ENCODE data around the gene TMEM181.
"Not testable (repeated sequence)": the region's sequence is repeated elsewhere in the genome, so short reads cannot be mapped to it uniquely, and the experiment has no call there.

The TMEM181 gene

DNA sequence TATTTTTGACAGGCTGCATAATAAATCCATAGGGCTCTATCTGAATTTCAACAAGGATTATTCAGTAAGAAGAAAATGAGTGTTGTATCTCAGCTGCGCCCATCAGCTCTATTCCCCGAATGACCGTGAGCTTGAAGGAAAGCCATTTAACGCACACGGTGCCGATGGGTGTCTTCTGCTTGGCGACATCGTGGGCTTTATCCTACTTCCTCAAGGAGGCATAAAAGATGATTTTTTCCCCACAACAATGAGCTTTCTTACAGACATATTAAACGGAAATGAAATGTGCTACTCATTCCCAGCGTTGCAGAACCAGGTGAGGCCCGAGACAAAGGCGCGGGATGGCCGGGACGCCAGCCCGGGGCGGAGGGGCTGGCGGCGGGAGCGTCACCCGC, 83.9 kb downstream of the TMEM181 start:
- no peak for DNase-seq

DNA sequence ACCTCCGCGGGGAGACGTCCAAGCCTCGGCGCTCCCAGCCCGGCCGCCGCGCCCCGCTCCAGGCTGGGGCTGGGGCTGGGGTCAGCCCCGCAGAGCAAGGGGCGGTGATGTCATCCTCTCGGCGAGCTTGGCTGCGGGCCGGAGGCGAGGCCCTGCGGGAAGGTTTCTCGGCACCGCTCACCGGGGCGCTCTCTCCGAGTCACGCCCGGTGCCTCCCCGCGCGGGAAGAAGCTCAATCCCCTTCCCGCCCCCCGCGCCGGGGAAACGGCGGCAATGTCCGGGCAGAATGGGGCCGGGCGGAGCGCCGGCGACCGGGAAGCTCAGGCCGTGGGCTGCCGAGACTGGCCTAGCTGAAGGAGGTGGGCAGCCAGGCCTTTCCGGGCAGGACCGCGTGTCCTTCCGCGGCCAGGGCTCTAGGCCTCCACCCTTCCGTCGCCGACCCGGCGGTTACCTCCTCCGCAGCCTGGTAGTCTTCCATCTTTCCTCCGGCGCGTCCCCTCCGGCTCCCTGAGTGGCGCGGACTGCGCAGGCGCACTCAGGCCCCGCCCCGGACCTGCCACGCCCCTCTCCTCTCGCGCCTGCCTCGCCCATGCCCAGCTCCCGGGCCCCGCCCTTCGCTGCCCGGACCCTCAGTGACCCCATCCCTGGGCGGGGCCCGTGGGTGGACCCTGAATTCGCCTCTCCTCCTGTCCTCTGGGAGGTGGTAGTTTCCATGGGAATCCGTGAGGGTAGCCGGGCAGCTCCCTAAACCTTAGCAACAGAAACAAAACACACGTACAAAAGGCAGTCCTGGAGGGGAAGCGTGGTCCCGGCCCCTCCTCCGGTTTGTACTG, 84.6 kb downstream of the TMEM181 start, which contains the start of gene DYNLT1:
Gene DYNLT1, minus strand, starts transcription at position 513 of the 833 bp plus-strand sequence. Its CDS starts 35 bp downstream, at position 478.
- DNase-seq: peak; percentile 88

DNA sequence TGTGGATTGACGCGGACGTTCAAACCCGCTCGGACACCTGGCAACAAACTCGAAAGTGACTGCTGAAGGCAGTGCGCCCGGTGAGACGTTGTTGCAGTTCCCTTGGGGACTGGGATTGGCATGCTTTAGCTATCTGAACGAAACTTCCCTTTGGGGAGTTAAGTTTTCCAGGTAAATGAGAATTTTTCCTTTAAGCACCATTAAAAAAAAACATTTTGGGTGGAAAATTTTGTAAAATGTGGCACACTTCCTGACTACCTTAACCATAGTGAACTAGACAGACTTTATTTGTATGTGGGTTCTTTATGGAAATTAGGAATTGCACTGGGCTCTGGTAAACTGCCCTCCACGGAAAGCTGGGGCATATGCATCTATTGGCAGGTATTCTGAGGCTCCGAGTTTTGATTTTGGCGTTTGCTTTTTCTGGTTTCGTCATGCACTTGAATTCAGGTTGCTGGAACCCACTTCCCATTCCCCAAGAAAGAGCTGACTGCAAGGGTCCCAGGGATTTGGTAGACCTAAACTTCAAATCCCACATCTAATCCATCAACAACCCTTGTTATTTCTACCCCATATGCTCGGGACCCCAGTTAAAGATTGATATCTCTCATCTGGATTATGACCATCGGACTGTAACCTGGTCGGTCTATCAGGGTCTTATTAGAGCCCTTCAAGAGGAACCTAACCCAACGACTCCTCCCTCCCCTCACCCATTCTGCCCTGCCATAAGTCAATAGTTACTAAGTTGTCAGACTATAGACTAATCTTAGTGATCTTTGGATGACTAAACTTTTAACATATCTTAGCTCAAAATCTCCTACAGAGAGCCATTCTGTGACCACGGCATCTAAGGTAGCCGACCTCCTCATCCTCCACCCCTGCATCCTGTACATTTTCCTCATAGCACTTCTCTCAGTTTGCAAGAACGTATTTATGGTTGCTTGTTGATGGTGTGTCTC, 85.5 kb downstream of the TMEM181 start:
- DNase-seq: no peak

DNA sequence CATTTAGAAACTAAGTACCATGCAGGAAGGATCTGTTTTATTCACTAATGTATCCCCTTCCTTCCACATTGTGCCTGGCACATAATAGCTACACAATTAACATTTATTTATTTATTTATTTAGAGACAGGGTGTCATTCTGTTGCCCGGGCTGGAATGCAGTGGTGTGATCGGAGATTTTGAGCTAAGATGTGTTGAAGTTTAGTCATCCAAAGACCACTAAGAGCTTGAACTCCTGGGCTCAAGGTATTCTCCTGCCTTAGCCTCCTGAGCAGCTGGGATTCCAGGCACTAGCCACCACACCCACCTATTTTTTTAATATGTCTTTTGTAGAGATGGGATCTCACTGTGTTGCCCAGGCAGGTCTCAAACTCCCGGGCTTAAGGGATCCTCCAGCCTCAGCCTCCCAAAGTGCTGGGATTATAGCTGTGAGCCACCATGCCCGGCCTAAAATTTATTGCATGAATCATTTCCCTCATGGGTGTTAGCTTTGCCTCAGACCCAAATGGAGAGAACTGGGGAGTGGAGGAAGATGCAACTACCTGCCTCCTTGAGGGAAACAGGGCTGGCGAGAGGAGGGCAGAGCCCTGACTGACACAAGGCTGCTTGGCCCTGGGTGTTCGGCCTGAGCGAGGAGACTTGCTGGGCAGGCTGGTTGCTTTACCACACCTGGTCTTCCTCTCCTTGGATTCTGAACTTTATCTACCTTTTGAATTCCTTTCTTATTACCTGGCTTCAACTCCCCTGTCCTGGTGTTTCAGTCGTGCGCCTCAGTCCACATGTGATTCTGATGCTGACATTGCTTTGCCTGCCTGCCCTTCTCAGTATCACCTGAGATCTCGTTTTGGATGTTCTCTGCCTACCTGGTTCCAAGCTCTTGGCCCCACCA, 86.4 kb downstream of the TMEM181 start:
- DNase-seq: no peak

DNA sequence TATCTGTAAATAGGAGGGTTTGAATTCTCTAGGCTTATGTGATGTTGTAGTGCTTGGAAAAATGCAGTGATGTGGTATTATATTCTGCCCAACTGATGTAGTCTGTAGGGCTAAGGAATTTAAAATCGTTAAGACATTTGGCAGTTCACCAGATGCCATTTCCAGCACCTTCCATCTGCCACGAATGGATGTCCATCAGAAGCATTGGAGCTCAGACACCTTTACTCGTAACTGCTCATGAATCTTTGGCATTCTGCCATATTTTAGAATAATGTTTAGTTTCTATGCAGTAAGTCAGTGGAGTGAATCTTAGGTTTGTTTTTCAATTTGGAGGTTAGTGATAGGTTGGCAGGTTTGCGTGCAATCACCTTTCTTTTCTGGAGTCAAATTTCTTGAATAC, 87.6 kb downstream of the TMEM181 start:
- no peak for DNase-seq

DNA sequence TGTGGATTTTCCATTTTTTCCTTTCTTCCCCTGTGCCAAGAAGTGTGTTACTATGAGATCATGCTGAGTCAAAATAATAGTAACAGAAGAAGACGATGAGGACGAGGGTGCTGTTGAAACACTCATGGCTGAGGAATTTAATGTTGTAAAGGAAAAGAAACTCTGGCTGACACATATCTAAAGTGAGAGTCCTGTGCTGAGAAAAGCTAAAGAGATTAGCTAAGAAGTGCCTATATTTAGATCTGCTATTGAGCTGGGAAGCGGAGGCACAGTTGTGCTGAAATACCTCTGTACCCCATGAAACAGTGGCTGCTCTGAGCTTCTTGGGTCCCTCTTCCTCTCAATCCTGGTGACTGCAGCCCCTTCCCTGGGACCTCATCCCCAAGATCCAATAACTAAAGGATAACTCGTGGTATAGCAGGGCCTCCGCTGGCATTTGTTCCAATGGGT, 88.8 kb downstream of the TMEM181 start:
- no peak for DNase-seq

DNA sequence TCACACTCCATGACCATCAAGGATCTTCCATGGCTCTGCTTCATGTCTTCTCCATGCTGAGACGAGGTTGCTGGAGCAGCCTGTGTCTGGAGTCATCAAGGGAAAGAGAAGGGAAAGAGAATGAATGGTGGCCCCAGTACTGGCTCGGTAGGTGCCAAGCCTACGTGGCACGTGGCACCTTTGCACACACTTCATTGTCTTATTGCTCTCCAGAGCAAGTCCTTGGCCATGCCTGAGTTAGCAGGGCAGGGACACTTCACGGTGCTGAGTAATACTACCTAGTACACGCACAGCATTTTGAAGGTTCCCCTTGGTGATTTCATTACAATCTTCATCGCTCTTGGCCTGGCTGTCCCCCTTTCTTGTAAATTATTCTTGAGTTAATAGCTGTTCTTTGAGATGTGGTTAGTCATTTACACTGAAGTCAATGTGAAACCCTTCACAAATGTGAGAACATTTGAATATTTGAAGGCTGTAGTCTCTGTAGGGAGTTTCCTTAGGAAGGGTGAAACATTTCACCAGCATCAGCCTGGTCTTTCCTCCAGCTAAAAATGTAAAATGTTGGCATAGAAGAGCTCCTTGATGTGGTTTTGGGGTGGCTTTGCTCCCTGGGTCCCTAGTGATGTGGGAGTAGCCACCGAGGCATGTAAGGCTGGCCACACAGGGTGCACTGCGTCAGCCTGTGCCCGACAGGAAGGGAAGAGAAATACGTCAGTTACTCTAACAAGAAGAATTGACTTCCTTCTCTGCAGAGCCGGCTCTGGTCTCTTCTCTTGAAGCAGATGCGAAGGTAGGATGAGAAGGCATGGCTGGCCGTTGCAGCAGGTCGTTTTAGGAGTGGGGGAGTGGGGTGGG, 89.6 kb downstream of the TMEM181 start, which contains the start of gene SYTL3:
Gene SYTL3, plus strand, starts transcription at position 766 of the 855 bp plus-strand sequence. CDS start 13,215 bp downstream, outside the sequence.
- peak; percentile 74 for DNase-seq

DNA sequence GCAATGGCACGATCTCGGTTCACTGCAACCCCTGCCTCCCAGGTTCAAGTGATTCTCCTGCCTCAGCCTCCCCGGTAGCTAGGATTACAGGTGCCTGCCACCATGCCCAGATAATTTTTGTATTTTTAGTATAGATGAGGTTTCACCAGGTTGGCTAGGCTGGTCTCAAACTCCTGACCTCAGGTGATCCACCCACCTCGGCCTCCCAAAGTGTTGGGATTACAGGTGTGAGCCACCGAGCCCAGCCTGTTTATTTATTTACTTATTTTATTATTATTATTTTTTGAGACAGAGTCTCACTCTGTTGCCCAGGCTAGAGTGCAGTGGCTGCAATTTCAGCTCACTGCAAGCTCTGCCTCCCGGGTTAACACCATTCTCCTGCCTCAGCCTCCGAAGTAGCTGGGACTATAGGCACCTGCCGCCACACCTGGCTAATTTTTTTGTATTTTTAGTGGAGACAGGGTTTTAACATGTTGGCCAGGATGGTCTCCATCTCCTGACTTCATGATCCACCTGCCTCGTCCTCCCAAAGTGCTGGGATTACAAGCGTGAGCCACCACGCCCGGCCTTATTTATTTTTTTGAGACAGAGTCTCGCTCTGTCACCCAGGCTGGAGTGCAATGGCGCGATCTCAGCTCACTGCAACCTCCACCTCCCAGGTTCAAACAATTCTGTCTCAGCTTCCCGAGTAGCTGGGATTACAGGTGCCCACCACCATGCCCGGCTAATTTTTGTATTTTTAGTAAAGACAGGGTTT, 92.3 kb downstream of the TMEM181 start:
- not testable (repeated sequence) for DNase-seq

DNA sequence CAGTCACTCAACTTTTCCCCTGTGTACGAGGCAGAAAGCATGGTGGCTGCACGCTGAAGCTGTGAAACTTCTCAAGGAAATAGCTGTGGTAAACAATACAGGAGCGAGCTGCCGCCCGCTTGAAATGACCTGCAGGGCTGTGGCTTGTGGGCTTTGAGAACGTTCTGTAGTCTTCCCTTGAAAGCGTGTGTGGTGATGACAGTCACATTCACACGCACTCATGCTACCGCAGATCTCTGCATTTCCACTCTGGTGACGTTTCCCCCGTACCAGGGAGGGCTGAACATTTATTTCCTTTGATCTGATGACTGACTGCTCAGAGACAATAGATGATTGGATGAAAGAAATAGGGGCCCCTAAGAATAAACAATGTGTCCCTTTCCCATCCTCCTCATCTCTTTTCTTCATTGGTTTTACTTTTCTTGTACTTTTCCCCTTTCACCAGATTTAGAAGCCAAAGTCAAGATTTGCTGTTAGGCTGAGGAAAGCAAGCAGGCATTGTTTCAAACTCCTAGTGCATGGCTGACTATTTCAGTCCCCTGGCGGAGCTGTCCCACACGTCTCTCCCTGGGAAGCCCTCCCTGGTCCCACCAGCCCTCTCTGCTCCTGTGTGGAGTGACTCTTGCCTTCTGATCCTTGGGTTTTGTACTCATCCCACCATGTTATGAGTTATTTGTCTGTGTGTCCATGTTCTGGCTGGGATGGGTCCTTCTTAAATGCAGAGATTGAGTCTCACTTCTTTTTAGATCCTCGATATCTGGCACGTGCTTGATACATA, 93.9 kb downstream of the TMEM181 start:
- DNase-seq: no peak

DNA sequence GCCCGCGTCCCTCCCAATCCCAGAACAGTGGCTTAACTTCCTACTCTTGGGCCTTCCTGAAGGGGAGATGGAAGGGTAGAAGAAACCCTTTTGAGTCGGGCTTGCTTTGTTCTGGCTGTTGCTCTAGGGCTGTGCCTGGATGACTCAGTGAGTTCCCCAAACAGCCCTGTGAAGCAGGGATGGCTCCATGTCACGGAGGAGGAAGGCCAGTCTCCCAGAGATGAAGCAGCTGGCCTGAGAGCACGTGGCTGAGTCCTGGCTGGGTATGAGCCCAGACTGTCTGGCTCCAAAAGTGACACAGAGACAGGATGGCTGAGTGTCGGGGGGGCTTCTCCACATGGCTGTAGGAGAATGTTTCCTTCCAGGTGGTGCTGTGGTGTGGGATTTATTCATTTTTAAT, 94.6 kb downstream of the TMEM181 start:
- peak; percentile 81 for DNase-seq

DNA sequence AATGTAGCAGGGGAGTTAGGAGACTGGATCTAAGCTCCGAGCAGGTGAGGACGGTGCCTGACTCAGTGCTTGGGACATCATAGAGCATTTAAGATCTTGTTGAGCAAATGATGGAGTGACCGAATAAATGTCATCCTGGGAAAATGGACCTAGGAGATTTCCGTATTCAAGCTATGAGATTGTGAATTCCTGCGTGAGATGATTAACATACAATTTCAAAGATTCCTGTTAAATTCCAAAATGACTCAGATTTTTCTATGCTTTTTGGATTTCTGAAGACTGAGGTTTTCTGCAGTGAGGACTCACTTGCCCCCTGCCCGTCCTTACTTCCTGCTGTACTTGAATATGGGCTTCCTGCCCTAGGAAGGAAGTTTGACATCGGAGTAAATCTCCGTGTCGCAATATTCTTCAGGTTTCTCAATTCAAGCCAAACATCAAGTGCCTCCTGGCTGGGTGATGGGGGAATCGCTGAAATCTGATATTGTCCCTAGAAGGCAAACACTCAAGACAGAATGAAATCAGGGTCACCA, 95.1 kb downstream of the TMEM181 start:
- DNase-seq: no peak

DNA sequence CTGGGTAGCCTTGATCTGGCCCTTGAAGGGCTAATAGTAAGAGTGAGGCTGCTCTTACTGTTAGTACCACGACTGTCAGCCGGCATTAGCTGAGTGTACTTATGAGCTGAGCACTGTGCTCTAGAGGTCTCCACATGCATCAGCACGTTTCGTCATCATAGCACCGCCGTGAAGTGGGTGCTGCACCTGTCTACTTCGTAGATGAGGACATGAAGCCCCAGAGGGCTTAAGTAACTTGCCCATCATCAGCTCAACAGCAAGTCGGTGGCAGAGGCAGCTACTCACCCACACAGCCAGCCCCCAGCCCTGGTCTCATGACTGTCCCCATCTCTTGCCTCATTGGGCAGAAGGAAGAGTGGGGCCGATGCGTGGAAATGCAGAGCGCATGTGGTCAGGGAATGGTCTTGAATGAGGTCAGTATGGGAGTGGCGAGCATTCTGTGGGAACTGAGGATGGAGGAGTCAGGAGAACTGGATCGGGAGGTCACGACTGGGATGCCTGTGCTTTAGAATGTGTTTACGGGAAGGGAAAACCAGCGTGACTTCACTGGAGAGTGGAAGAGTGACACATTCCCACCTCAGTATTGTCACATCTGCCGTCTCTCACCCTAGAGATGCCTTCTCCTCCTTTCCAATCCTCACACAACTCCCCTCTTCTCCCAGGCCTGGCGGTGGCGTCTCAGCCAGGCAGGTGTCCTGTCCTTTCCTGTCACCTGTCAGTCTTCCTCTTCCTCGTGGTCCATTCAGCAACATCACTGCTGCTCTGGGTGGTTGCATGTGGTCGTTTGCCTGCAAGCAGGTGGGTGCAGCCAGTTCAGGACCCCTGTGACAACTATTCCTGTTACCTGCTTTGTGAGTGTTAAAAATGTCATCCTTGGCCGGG, 95.9 kb downstream of the TMEM181 start:
- peak; percentile 95 for DNase-seq

DNA sequence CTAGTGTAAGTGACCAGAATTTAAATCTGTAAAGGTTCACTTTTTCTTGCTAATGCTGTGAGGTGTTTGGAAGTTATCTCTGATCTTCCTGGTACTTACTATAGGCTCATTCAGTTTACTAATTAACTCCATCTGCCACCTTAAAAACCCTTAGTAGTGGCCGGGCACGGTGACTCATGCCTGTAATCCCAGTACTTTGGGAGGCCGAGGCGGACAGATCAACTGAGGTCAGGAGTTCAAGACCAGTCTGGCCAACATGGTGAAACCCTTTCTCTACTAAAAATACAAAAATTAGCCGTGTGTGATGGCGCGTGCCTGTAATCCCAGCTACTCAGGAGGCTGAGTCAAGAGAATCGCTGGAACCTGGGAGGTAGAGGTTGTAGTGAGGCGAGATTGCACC, 97.1 kb downstream of the TMEM181 start:
- DNase-seq: not testable (repeated sequence)

DNA sequence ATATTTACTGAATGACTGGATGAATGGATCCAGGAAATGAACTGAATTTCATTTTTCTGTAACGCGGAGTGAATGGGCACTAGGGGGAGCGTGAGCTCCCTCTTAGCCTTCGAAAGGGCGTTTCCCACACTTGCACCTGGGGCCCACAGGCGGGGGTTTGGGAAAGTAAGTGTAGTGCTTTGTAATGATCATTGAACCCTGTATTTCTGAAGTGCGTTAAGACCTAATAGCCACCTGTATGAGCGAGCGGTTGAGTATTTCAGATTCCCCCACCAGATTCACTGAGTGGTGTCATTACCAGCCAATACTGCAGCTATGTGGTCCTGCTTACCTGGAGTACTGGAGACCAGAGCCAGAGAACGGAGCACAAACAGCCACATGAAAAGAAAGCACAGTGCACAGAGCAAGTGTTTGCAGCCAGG, 100.5 kb downstream of the TMEM181 start:
- DNase-seq: peak; percentile 92

DNA sequence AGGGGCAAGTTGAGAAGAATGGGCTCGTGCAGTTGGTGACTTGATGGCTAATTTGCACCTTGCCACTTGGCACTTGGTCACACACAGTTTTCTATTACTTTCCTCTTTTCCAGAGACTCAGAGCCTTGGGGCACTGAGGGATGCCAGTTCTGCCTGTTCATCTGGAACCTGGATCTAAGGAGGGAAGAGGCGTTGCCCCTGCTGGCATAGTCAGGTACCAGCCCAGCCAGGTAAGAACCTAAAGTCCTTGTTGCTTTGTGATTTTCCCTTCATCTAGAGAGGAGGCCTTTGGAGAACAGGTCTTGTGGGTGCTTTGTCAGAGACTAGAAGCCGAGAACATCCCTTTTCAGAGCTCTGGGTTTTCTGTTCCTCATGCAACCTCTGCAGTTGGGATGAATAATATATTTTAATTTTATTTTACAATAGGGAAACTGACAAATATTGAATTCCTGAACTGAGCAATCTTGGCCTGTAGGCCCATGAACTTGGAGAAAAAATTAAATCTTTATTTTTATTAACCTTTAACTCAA, 101.3 kb downstream of the TMEM181 start:
- DNase-seq: peak; percentile 81

DNA sequence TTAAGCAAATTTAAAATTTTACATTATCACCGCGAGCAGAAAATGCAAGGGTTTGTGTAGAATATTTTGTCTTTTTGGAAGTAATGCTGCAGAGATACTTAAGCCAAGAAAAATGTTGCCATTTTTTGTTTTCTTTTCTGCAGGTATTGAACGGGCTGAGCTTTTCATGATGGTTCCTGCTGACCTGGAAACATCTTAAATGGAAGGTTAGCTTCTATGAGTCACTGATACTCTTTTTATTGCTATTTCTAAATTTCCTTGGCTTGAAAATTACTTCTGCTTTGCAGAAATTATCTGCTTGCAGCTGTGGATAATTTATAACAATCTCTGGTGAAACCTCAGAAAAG, 102.7 kb downstream of the TMEM181 start:
- DNase-seq: no peak

DNA sequence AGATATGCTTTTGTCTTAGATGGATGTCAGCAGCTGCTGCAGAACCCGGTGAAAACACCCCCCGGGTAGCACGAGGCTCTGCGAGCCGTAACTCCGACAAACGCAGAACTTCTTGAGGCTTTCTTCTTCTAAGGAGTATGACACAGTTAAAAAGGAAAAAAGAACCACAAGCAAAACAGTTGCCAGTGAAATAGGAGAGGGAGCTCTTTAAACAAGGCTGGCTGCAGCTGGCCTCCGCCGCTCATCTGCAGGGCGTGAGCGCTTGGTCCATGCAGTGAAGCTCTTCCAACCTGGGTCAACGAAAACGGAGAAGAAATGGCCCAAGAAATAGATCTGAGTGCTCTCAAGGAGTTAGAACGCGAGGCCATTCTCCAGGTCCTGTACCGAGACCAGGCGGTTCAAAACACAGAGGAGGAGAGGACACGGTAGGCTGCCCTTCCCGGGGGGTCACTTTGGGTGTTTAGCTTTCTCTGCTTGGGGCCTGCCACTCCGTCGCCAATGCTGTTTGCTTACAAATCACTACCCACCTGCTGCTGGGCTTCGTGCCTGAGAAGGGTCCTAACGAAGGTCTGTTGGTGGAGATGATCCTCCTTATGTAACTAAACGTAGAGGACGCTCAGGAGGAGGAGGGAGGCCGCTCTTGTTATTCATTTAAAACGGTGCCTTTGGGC, 103.2 kb downstream of the TMEM181 start:
- peak; percentile 85 for DNase-seq
